ENCODE data around the gene DCBLD1. TPM values are rescaled to one million over a fixed set of nuclear protein-coding genes. Genes with fewer than 3 reads are reported as not detected.

Gene DCBLD1
- total RNA-seq, 1 experiment from 2014 or later: 1.5 TPM

GRCh38 chr6:117456250-117456649, 26.2 kb upstream of the DCBLD1 start:
- peaks cover 5% of the 10 kb centered on the region for H3K27me3 ChIP-seq (replicated peaks; ENCODE audit: insufficient read depth, low read depth, low read length, poor library complexity)
- ChIA-PET CTCF (no interaction called here), POLR2A (ENCODE audit: low non-redundant PET) (no interaction called here)
- H3K4me3 ChIP-seq (ENCODE audit: low read depth, low read length, poor library complexity, severe bottlenecking): no peak overlapping the region
- no peaks in the 10 kb centered on the region for H3K4me1 ChIP-seq (ENCODE audit: insufficient read depth, low read length, poor library complexity, severe bottlenecking)
- H3K27ac ChIP-seq (ENCODE audit: low read depth, low read length, poor library complexity, severe bottlenecking): no peak overlapping the region
- H3K9me3 ChIP-seq (ENCODE audit: low read depth, low read length, poor library complexity, severe bottlenecking): no peaks in the 10 kb centered on the region
- no peak for TF ChIP-seq EZH2 (IDR thresholded peaks at IDR 0.05; ENCODE audit: borderline replicate concordance, low read depth, low read length, poor library complexity, severe bottlenecking)
- TF ChIP-seq, protein P1, sequence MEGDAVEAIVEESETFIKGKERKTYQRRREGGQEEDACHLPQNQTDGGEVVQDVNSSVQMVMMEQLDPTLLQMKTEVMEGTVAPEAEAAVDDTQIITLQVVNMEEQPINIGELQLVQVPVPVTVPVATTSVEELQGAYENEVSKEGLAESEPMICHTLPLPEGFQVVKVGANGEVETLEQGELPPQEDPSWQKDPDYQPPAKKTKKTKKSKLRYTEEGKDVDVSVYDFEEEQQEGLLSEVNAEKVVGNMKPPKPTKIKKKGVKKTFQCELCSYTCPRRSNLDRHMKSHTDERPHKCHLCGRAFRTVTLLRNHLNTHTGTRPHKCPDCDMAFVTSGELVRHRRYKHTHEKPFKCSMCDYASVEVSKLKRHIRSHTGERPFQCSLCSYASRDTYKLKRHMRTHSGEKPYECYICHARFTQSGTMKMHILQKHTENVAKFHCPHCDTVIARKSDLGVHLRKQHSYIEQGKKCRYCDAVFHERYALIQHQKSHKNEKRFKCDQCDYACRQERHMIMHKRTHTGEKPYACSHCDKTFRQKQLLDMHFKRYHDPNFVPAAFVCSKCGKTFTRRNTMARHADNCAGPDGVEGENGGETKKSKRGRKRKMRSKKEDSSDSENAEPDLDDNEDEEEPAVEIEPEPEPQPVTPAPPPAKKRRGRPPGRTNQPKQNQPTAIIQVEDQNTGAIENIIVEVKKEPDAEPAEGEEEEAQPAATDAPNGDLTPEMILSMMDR (conservative IDR thresholded peaks at IDR 0.05; ENCODE audit: low read depth, low read length): no peak
- H3K36me3 ChIP-seq (ENCODE audit: insufficient read depth, low read length, poor library complexity, severe bottlenecking): no peaks in the 10 kb centered on the region
- no TSS peak for BruUV-seq (replicated peaks)
- DNase-seq (ENCODE audit: low spot score): no peak
- intact Hi-C loops (cut with micrococcal nuclease; ENCODE audit: unreplicated experiment): no loop called here

DNA sequence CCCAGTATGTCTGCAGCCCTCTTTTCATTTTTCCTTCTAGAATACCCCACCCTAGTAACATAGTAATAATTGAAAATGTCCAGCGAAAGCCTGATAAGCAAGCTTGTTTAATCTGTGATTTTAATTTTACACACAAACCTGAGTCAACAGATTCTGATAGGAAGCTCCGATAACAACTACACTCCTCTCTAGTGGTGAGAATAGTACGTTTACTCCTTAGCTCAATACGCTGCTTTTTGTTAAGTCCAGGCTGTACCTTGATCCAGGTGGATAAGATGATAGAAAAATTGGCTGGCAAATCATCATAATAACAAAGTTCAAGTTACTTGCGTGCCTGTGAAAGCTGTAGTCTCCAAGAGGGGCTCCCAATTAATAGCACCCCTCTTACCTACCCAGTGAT, 25.5 kb upstream of the DCBLD1 start:
- no peak for DNase-seq (ENCODE audit: low spot score)
- no peak overlapping the region for H3K27ac ChIP-seq (ENCODE audit: low read depth, low read length, poor library complexity, severe bottlenecking)
- BruUV-seq (replicated peaks): no TSS peak
- CTCF ChIA-PET: no interaction called here
- no peak overlapping the region for H3K4me3 ChIP-seq (ENCODE audit: low read depth, low read length, poor library complexity, severe bottlenecking)
- POLR2A ChIA-PET (ENCODE audit: low non-redundant PET): no interaction called here
- H3K4me1 ChIP-seq (ENCODE audit: insufficient read depth, low read length, poor library complexity, severe bottlenecking): no peaks in the 10 kb centered on the region
- no peaks in the 10 kb centered on the region for H3K9me3 ChIP-seq (ENCODE audit: low read depth, low read length, poor library complexity, severe bottlenecking)
- intact Hi-C loops (cut with micrococcal nuclease; ENCODE audit: unreplicated experiment): no loop called here
- no peak for TF ChIP-seq EZH2 (IDR thresholded peaks at IDR 0.05; ENCODE audit: borderline replicate concordance, low read depth, low read length, poor library complexity, severe bottlenecking)
- TF ChIP-seq, protein P1 (conservative IDR thresholded peaks at IDR 0.05; ENCODE audit: low read depth, low read length): no peak
- H3K27me3 ChIP-seq (replicated peaks; ENCODE audit: insufficient read depth, low read depth, low read length, poor library complexity): peaks cover 5% of the 10 kb centered on the region
- H3K36me3 ChIP-seq (ENCODE audit: insufficient read depth, low read length, poor library complexity, severe bottlenecking): no peaks in the 10 kb centered on the region

GRCh38 chr6:117459204-117459944, 23.1 kb upstream of the DCBLD1 start:
- H3K4me3 ChIP-seq (ENCODE audit: low read depth, low read length, poor library complexity, severe bottlenecking): no peak overlapping the region
- ChIA-PET CTCF (no interaction called here), POLR2A (ENCODE audit: low non-redundant PET) (no interaction called here)
- no peak overlapping the region for H3K27ac ChIP-seq (ENCODE audit: low read depth, low read length, poor library complexity, severe bottlenecking)
- no peak for TF ChIP-seq EZH2 (IDR thresholded peaks at IDR 0.05; ENCODE audit: borderline replicate concordance, low read depth, low read length, poor library complexity, severe bottlenecking)
- TF ChIP-seq, protein P1 (conservative IDR thresholded peaks at IDR 0.05; ENCODE audit: low read depth, low read length): no peak
- no peaks in the 10 kb centered on the region for H3K4me1 ChIP-seq (ENCODE audit: insufficient read depth, low read length, poor library complexity, severe bottlenecking)
- no peaks in the 10 kb centered on the region for H3K9me3 ChIP-seq (ENCODE audit: low read depth, low read length, poor library complexity, severe bottlenecking)
- H3K27me3 ChIP-seq (replicated peaks; ENCODE audit: insufficient read depth, low read depth, low read length, poor library complexity): peaks cover 5% of the 10 kb centered on the region
- intact Hi-C loops (cut with micrococcal nuclease; ENCODE audit: unreplicated experiment): no loop called here
- DNase-seq (ENCODE audit: low spot score): no peak
- no peaks in the 10 kb centered on the region for H3K36me3 ChIP-seq (ENCODE audit: insufficient read depth, low read length, poor library complexity, severe bottlenecking)
- no TSS peak for BruUV-seq (replicated peaks)

All from A673 (cell line).